Skeletal muscle tissue (tissue), 4 donors: ENCODE results near the gene MRPS2. TPM values are rescaled to one million over a fixed set of nuclear protein-coding genes. Genes with fewer than 3 reads are reported as not detected.

ENCODE experiments used
- H3K27ac ChIP-seq: one replicate; pipeline ENCODE4 v1.7.0; 2013; ENCODE audit warnings: mild to moderate bottlenecking, low read depth, low read length, inconsistent platforms
- H3K27me3 ChIP-seq, 3 donors: one replicate each; pipeline ENCODE4 v1.7.0; 2013; ENCODE audit warnings: low read length in 3 of 3; ENCODE audit not compliant: control insufficient read depth in 3 of 3, insufficient read depth in 3 of 3
- H3K36me3 ChIP-seq, 3 donors: one replicate each; pipeline ENCODE4 v1.7.0; 2013; ENCODE audit warnings: low read length in 3 of 3; ENCODE audit not compliant: control insufficient read depth in 3 of 3, insufficient read depth in 3 of 3
- H3K4me1 ChIP-seq, 3 donors: one replicate each; pipeline ENCODE4 v1.7.0; 2013; ENCODE audit warnings: low read length in 3 of 3, mild to moderate bottlenecking in 3 of 3; ENCODE audit not compliant: control insufficient read depth in 3 of 3, insufficient read depth in 3 of 3
- H3K4me3 ChIP-seq, 3 donors: one replicate each; pipeline ENCODE4 v1.7.0; 2013; ENCODE audit warnings: low read length in 3 of 3
- H3K9ac ChIP-seq, 3 donors: one replicate each; pipeline ENCODE4 v1.7.0; 2013; ENCODE audit warnings: low read length in 3 of 3, mild to moderate bottlenecking in 3 of 3, moderate library complexity in 2 of 3, low read depth in 1 of 3
- H3K9me3 ChIP-seq, 3 donors: one replicate each; pipeline ENCODE4 v1.7.0; 2013; ENCODE audit warnings: low read length in 3 of 3; ENCODE audit not compliant: control insufficient read depth in 3 of 3
- total RNA-seq: library from RNA; depleted of rRNA; stranded (reverse); fragments of >200 nt; gene quantifications from one replicate; pipeline ENCODE4 v1.2.3, GENCODE V29; 2014
- donor health status: Osteomylitis.

MRPS2 gene
- total RNA-seq, 1 donor from 2014 or later, result 6.8 TPM

- Histone ChIP-seq H3K27me3 (peaks cover 11 to 39% (median 37%) of the 10 kb centered on the region in 3 donors), H3K9ac (no peak overlapping the region), H3K27ac (no peak overlapping the region), H3K9me3 (no peaks in the 10 kb centered on the region), H3K4me3 (no peak overlapping the region), H3K36me3 (no peaks in the 10 kb centered on the region), H3K4me1 (no peaks in the 10 kb centered on the region)
Observed at GRCh38 chr9:135468854-135469521, 31.5 kb upstream of the MRPS2 start.

- Histone ChIP-seq H3K36me3 (no peaks in the 10 kb centered on the region), H3K4me1 (no peaks in the 10 kb centered on the region), H3K27ac (no peak overlapping the region), H3K4me3 (no peak overlapping the region), H3K9ac (no peak overlapping the region), H3K9me3 (no peaks in the 10 kb centered on the region), H3K27me3 (peaks cover 19 to 44% (median 31%) of the 10 kb centered on the region in 3 donors)
Observed at GRCh38 chr9:135471791-135472640, 28.5 kb upstream of the MRPS2 start.

DNA sequence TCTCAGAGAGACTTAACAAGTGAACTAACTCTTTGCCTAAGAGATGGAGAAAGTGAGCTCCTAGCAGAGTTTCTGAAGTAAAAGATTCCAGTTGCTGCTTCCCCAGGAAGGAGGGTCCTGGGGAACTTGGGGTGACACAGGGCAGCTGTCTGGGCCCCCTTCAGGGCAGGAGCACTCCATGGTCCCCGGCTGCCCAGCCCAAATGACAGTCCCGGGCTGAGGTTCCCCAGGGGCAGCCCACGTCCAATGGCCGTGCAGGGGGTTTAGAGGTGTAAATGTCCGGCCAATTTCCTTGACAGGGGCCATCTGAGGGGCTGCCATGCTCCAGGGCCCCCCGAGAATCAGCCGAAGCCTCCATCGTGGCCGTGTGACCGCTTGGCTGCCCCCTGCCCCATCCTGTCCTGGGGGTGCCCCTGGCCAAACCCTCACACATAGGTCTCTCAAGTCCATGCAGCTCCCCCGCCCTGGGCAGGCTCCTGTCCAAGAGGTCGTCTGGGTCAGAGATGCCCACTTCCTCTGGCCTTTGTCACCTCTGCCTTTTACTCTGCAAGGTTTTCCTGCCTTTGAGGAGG, 26.4 kb upstream of the MRPS2 start:
- Histone ChIP-seq H3K4me3 (no peak overlapping the region), H3K27me3 (peaks cover 25 to 39% (median 31%) of the 10 kb centered on the region in 3 donors), H3K4me1 (no peaks in the 10 kb centered on the region), H3K9me3 (no peaks in the 10 kb centered on the region), H3K36me3 (no peaks in the 10 kb centered on the region), H3K9ac (no peak overlapping the region), H3K27ac (no peak overlapping the region)

DNA sequence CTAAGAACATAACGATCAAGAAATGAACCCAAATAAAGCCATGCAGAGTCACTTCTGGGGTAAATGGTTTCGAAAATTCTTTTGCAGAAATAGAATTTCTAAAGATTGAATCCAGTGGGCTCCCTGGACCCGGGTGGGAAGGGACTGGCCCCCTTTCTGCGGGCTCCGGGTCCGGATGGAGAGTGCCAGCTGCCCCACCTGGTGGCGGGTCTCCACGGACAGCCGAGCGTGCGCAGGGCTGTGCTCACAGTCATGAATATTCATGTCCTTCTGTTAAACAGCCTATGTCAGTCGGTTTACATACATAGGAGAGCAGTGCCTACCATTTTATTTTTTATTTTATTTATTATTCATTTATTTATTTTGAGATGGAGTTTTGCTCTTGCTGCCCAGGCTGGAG, 25.6 kb upstream of the MRPS2 start:
- no peak overlapping the region for H3K27ac ChIP-seq
- H3K9ac ChIP-seq, result no peak overlapping the region
- H3K36me3 ChIP-seq, result no peaks in the 10 kb centered on the region
- H3K4me3 ChIP-seq, result no peak overlapping the region
- no peaks in the 10 kb centered on the region for H3K9me3 ChIP-seq
- H3K4me1 ChIP-seq, result no peaks in the 10 kb centered on the region
- H3K27me3 ChIP-seq, result peaks cover 25 to 34% (median 30%) of the 10 kb centered on the region in 3 donors

- Histone ChIP-seq H3K36me3 (no peaks in the 10 kb centered on the region), H3K4me1 (peaks cover 7 to 9% (median 8%) of the 10 kb centered on the region in 3 donors), H3K4me3 (no peak overlapping the region)
Observed at GRCh38 chr9:135476561-135477355, 23.7 kb upstream of the MRPS2 start.

DNA sequence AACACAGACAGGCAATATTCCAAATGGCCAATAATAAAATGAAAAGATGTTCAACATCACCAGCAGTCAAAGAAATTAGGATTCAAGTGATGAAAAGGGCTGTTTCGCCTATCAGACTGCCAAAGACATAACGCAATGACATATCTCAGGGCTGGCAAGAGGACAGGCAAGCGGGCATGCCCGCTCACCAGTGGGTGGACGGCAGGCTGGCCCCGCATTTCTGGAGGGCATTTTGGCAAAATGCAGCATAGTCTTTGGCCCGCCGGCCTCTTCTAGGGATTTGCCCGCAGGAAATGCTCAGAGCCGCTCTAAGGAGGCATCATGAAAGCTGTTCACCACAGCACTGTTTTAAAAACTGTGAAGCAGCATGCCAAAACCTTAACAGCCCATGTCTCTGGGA, 22.3 kb upstream of the MRPS2 start:
- no peaks in the 10 kb centered on the region for H3K36me3 ChIP-seq
- H3K9ac ChIP-seq, result no peak overlapping the region
- H3K27me3 ChIP-seq, result peaks cover 10 to 28% (median 18%) of the 10 kb centered on the region in 3 donors
- H3K4me1 ChIP-seq, result peaks cover 7 to 9% (median 8%) of the 10 kb centered on the region in 3 donors
- H3K4me3 ChIP-seq, result no peak overlapping the region
- H3K27ac ChIP-seq, result no peak overlapping the region
- H3K9me3 ChIP-seq, result no peaks in the 10 kb centered on the region

More at GRCh38 chr9:135476561-135477355, 23.7 kb upstream of the MRPS2 start:
- no peaks in the 10 kb centered on the region for H3K9me3 ChIP-seq
- no peak overlapping the region for H3K9ac ChIP-seq
- peaks cover 21 to 29% (median 27%) of the 10 kb centered on the region in 3 donors for H3K27me3 ChIP-seq
- H3K27ac ChIP-seq, result no peak overlapping the region

DNA sequence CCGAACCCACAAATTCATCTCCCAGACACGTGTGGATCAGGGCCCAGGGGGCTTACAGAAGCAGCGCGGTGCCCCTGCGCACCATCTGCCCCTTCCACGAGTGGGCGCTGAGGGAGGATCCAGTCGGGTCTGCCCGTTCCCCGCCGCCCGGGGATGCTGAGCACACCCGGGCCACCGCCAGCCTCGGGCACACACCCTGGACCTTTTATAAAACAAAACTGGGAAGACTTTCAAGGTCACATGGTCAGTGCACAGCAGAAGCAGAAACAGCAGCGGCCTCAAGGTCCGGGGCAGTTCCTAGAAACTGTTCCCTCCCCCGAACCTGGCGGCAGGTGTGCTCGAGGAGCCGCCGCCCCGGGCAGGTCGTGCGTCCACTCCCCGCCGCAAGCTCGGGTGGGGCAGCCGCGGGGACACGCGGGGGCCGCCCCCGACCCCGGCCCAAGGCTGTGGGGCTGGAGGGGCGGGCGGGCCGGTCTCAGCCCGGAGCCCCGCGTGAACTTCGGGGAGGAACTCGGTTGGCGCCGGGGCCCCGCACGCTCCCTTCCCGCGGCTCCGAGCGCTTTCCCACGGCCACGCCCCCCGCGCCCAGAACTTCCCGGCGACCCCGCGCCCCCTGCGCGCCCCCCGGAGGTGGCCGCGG, 21.5 kb upstream of the MRPS2 start:
- Histone ChIP-seq H3K27me3 (peaks cover 9 to 24% (median 18%) of the 10 kb centered on the region in 3 donors), H3K27ac (no peak overlapping the region)

DNA sequence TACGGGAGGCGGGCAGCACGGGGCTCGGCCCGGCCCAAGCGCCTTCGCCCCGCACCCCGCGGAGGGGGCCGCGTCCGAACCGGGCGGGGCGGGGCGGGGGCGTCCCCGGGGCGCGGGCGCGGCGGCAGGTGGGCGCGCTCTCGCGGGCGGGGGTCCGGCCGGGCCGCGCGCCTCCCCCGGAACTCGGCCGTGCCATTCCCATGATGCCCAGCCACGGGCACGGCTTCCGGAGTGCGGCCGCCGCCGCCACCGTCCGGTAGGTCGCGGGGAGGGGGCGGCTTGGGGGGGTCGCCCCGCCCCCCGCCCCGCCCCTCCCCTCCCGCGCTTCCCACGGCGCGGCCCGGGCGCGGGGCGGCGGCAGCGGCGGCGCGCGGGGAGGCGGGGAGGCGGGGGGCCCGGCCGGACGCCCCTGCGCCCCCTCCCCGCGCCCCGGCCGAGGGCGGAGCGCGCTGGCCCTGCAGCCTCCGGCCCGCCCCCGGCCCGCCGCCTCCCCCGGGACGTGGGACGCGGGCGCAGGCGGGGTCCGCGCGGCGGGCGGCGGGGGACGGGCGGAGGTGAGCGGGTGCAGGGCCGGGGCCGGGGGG, 20.9 kb upstream of the MRPS2 start, which contains the start of gene PPP1R26:
TSS of gene PPP1R26 (plus strand) at position 314 of the 584 bp plus-strand sequence. CDS start 4,729 bp downstream, outside the sequence.
- Histone ChIP-seq H3K4me1 (peaks cover 7 to 9% (median 8%) of the 10 kb centered on the region in 3 donors), H3K4me3 (peak within 1 kb of the TSS; percentile 63 to 73 (median 67)), H3K9ac (peak within 1 kb of the TSS; percentile 65 to 73 (median 68)), H3K27me3 (peaks cover 4 to 22% (median 12%) of the 10 kb centered on the region in 3 donors), H3K36me3 (peaks cover 0 to 7% (median 5%) of the 10 kb centered on the region in 3 donors), H3K27ac (no peak within 1 kb of the TSS), H3K9me3 (no peaks in the 10 kb centered on the region)

More for the DNA sequence above, 21.5 kb upstream of the MRPS2 start:
- H3K9ac ChIP-seq, result peak overlapping the region in 1 of 3 donors; percentile 54
- H3K9me3 ChIP-seq, result no peaks in the 10 kb centered on the region
- H3K4me1 ChIP-seq, result peaks cover 7 to 9% (median 8%) of the 10 kb centered on the region in 3 donors
- peak overlapping the region; percentile 43 to 56 (median 49) for H3K4me3 ChIP-seq
- H3K36me3 ChIP-seq, result peaks cover 0 to 2% (median 0%) of the 10 kb centered on the region in 3 donors
